HepG2 (cell line): Measurements from ENCODE around the gene BATF. TPM values are rescaled to one million over a fixed set of nuclear protein-coding genes. Genes with fewer than 3 reads are reported as not detected.

Experiments used
- ATAC-seq: fragments of 200-7000 bp; cut with Tn5 transposase; 3 replicates; pipeline ENCODE4 v1.9.1; 2020; ENCODE audit warnings: mild to moderate bottlenecking, moderate library complexity
- BruUV-seq: library from RNA; stranded (reverse); fragments of 400-500 nt; replicated peaks from 2 replicates; lab custom pipeline; 2021; lab: Mats Ljungman, UMichigan
- CTCF ChIA-PET: fragments of 300-600 bp; formaldehyde crosslinking; extraction: SDS; loops from one replicate; lab custom pipeline; 2021; ENCODE audit warnings: low total read pairs, inconsistent platforms, low intra/inter-chr PET ratio; lab: Yijun Ruan, JAX
- POLR2A ChIA-PET: fragments of 350-600 bp; sonication (Branson Sonifier 250); formaldehyde crosslinking; loops from one replicate; lab custom pipeline; 2020; ENCODE audit warnings: antibody characterized with exemption, inconsistent platforms; lab: Yijun Ruan, JAX
- DNase-seq: peaks from one replicate; pipeline ENCODE4 v3.0.0-alpha.2; 2015; ENCODE audit warnings: low spot score
- FAIRE-seq: peaks from 3 replicates; lab custom pipeline; 2011; peaks lifted over from hg19 to GRCh38; lab: Jason Lieb, UNC
- H2AFZ ChIP-seq: one replicate; pipeline ENCODE4 v1.6.1; 2011; ENCODE audit warnings: low read length, inconsistent platforms
- H3K27ac ChIP-seq: fragments of 300-600 bp; 3 replicates; pipeline ENCODE4 v1.8.0; 2011; ENCODE audit warnings: mixed run types, mild to moderate bottlenecking, mixed read lengths, low read length, inconsistent platforms; ENCODE audit not compliant: insufficient read depth; ENCODE audit errors: extremely low read length
- H3K27me3 ChIP-seq, 2 experiments: fragments of 200-600 bp in 1 of 2; 2 replicates in 1 of 2; 3 replicates in 1 of 2; pipeline versions ENCODE4 v1.6.0 to v1.8.0; 2011; ENCODE audit warnings: low read length in 2 of 2, mild to moderate bottlenecking in 2 of 2, moderate library complexity in 2 of 2, inconsistent platforms in 1 of 2; ENCODE audit not compliant: insufficient read depth in 2 of 2, control insufficient read depth in 1 of 2
- H3K36me3 ChIP-seq, 2 experiments: fragments of 200-600 bp in 1 of 2; replicated peaks in 1 of 2; 2 replicates in 1 of 2; 3 replicates in 1 of 2; pipeline versions ENCODE4 v1.5.1 to v1.8.0; 2011; ENCODE audit warnings: low read length in 2 of 2, inconsistent platforms in 1 of 2; ENCODE audit not compliant: insufficient read depth in 2 of 2, control insufficient read depth in 1 of 2
- H3K4me1 ChIP-seq: 2 replicates; pipeline ENCODE4 v1.5.1; 2012; ENCODE audit warnings: low read length, inconsistent platforms; ENCODE audit not compliant: insufficient read depth
- H3K4me2 ChIP-seq: 2 replicates; pipeline ENCODE4 v1.6.0; 2011; ENCODE audit warnings: low read depth, low read length, inconsistent platforms
- H3K4me3 ChIP-seq, 3 experiments: fragments of 200-600 bp in 1 of 3; sonication (generic), shearing (Covaris generic) in 1 of 3; replicated peaks in 1 of 3; 2 replicates each; pipeline ENCODE4 v1.5.1; 2011 to 2016; ENCODE audit warnings: low read length in 3 of 3, inconsistent platforms in 2 of 3, low read depth in 2 of 3, mild to moderate bottlenecking in 2 of 3, control low read depth in 1 of 3, mixed read lengths in 1 of 3; ENCODE audit not compliant: insufficient read depth in 1 of 3
- H3K79me2 ChIP-seq: one replicate; pipeline ENCODE4 v1.6.1; 2011; ENCODE audit warnings: low read length, inconsistent platforms; ENCODE audit not compliant: insufficient read depth
- H3K9ac ChIP-seq: 2 replicates; pipeline ENCODE4 v1.6.0; 2011; ENCODE audit warnings: mild to moderate bottlenecking, low read depth, low read length, inconsistent platforms; ENCODE audit not compliant: insufficient read depth
- H3K9me3 ChIP-seq: 2 replicates; pipeline ENCODE4 v1.5.1; 2012; ENCODE audit warnings: mild to moderate bottlenecking, low read length
- H4K20me1 ChIP-seq: 2 replicates; pipeline ENCODE4 v1.6.0; 2011; ENCODE audit warnings: inconsistent platforms, mild to moderate bottlenecking, low read length, moderate library complexity; ENCODE audit not compliant: insufficient read depth
- ASH2L ChIP-seq: fragments of 300-600, 200-600 bp; sonication (generic); IDR thresholded peaks from 2 replicates; pipeline ENCODE4 v1.7.0; 2017; ENCODE audit warnings: low read depth, mild to moderate bottlenecking, moderate library complexity, mixed read lengths, low read length; ENCODE audit not compliant: insufficient read length
- FOXC1 ChIP-seq: sonication (generic); formaldehyde crosslinking; IDR thresholded peaks from 2 replicates; pipeline ENCODE4 v1.8.0; 2022; ENCODE audit warnings: mild to moderate bottlenecking, missing genetic modification reagents, borderline replicate concordance
- KDM4B ChIP-seq: sonication (generic); formaldehyde crosslinking; IDR thresholded peaks from 2 replicates; pipeline ENCODE4 v1.4.0; 2020; ENCODE audit warnings: missing genetic modification reagents
- NRL ChIP-seq: sonication (generic); formaldehyde crosslinking; IDR thresholded peaks from 2 replicates; pipeline ENCODE4 v1.5.0; 2020; ENCODE audit warnings: missing genetic modification reagents, mild to moderate bottlenecking, moderate library complexity, borderline replicate concordance
- RBM22 ChIP-seq: fragments of 200-400 bp; formaldehyde crosslinking; optimal IDR thresholded peaks from 2 replicates; pipeline ENCODE3; 2017; ENCODE audit warnings: mild to moderate bottlenecking, low read length, moderate library complexity
- SMAD9 ChIP-seq: sonication (generic); formaldehyde crosslinking; IDR thresholded peaks from 2 replicates; pipeline ENCODE4 v1.5.1; 2020; ENCODE audit warnings: mild to moderate bottlenecking, missing genetic modification reagents
- SMARCE1 ChIP-seq: fragments of 450-650 bp; IDR thresholded peaks from 2 replicates; pipeline ENCODE4 v1.6.1; 2017; ENCODE audit warnings: borderline replicate concordance
- SRY ChIP-seq: sonication (generic); formaldehyde crosslinking; IDR thresholded peaks from 2 replicates; pipeline ENCODE4 v1.8.0; 2022; ENCODE audit warnings: mild to moderate bottlenecking, missing genetic modification reagents
- ZFY ChIP-seq: sonication (generic); formaldehyde crosslinking; IDR thresholded peaks from 2 replicates; pipeline ENCODE4 v1.4.0; 2020; ENCODE audit warnings: missing genetic modification reagents
- ZNF251 ChIP-seq: sonication (generic); formaldehyde crosslinking; IDR thresholded peaks from 2 replicates; pipeline ENCODE4 v1.9.0; 2021; ENCODE audit warnings: mild to moderate bottlenecking, missing genetic modification reagents
- ZNF335 ChIP-seq: sonication (generic); formaldehyde crosslinking; IDR thresholded peaks from 2 replicates; pipeline ENCODE4 v1.4.0; 2020; ENCODE audit warnings: missing genetic modification reagents
- ZNF382 ChIP-seq: sonication (generic); formaldehyde crosslinking; IDR thresholded peaks from 2 replicates; pipeline ENCODE4 v1.5.0; 2020; ENCODE audit warnings: missing genetic modification reagents, mild to moderate bottlenecking, borderline replicate concordance
- ZNF543 ChIP-seq: sonication (generic); formaldehyde crosslinking; IDR thresholded peaks from 2 replicates; pipeline ENCODE4 v1.4.0; 2020; ENCODE audit warnings: mild to moderate bottlenecking, missing genetic modification reagents
- ZNF768 ChIP-seq: sonication (generic); formaldehyde crosslinking; IDR thresholded peaks from 2 replicates; pipeline ENCODE4 v1.4.0; 2020; ENCODE audit warnings: missing genetic modification reagents
- WGBS: methylation state at CpG from one replicate; pipeline ENCODE4 v1.1.6; 2017; ENCODE audit warnings: low lambda C conversion rate; 5-methylcytosine and 5-hydroxymethylcytosine counted together
- in situ Hi-C: cut with HindIII; loops from 2 replicates; pipeline ENCODE4 v1.10.0; 2017; ENCODE audit warnings: low pct_unique_long_range_greater_than_20kb; ENCODE audit not compliant: extremely low pct_ligation_motif_present
- intact Hi-C: fragments of 100-400 bp; cut with micrococcal nuclease; formaldehyde crosslinking; loops from one replicate; pipeline ENCODE4 v1.10.0; 2022; ENCODE audit not compliant: unreplicated experiment
- polyA plus RNA-seq, 8 experiments: library from polyadenylated mRNA; depleted of rRNA in 3 of 8; stranded (reverse) in 7 of 8; unstranded in 1 of 8; fragments of >200 nt; fragmentation: Illumina TruSeq in 4 of 8; extraction: Trizol in 4 of 8; gene quantifications; 2 replicates each; pipeline versions ENCODE4 v1.2.1 to v1.2.3, GENCODE V29; 2011 to 2016; ENCODE audit warnings: low read depth in 4 of 8, missing spikeins in 1 of 8, mixed read lengths in 1 of 8; ENCODE audit not compliant: insufficient read depth in 1 of 8
- total RNA-seq, 5 experiments: library from RNA; depleted of rRNA; stranded (reverse); fragments of >200 nt; fragmentation: Illumina TruSeq; extraction: Trizol; gene quantifications; 2 replicates each; pipeline ENCODE4 v1.2.3, GENCODE V29; 2016; ENCODE audit warnings: low read depth in 1 of 5
- TF ChIP-seq, protein P1 (sequence below): sonication (generic); formaldehyde crosslinking; IDR thresholded peaks from 2 replicates; pipeline ENCODE4 v1.5.1; 2020; ENCODE audit warnings: mild to moderate bottlenecking, moderate library complexity, missing genetic modification reagents
- TF ChIP-seq, protein P2 (sequence below), 2 experiments: IDR thresholded peaks; 2 replicates each; pipeline ENCODE4 v1.6.1; 2011 to 2012; ENCODE audit warnings: low read length in 2 of 2, borderline replicate concordance in 1 of 2, low read depth in 1 of 2, mild to moderate bottlenecking in 1 of 2, moderate library complexity in 1 of 2

BATF gene
- total and polyA plus RNA-seq, 2 of the 13 experiments (the other 11 are each of a cell fraction or from before 2014, with no cell fraction given), result 0.22 to 0.37 TPM

DNA sequence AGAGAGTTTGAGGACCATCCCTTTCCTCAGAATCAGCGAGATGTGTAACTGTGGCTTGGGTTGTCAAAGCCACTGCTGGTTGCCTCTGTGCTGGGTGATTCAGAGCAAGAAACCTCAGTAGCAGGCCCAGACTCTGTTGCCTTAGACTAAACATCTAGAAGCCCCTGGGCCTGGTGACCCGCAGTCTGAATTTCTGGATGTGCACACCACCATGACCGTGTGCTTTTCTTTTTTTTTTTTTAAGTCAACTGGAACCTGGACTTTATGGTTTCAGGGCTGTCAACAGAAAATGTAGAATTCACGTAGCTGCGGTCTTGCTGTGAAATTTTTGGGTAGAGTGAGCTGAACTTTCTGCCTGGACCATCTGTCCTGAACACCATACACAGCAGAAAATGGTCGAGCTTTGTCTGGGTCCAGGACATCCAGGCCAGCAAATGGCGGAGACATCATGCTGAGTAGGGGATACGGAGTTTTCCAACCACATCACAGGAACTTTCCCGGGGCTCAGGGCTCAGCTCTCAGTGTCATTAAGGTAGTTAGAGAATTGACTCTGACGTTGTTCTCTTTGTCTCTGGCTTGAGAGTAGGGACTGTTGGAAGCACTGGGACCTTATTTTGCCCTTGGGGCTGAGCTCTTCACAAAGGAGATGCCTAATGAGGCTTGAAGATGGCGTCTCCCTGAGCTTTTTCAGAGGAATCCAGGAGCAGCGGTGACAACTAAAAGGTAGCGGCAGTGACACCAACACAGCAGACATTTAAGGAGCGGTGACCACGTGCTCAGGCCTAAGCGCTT lies 23.0 kb upstream of the BATF start:
- no peak overlapping the region for H3K27ac ChIP-seq
- no peaks in the 10 kb centered on the region; a peak in 2 of 5 replicates for H3K27me3 ChIP-seq
- H2AFZ ChIP-seq, result no peak overlapping the region
- H3K4me2 ChIP-seq, result no peak overlapping the region
- no peaks in the 10 kb centered on the region for H3K36me3 ChIP-seq
- peaks cover 3% of the 10 kb centered on the region; the same call in 1 of the 2 replicates for H3K4me1 ChIP-seq
- H3K4me3 ChIP-seq, result no peak overlapping the region
- no peaks in the 10 kb centered on the region for H3K9me3 ChIP-seq
- in situ Hi-C loops, result no loop called here
- BruUV-seq, result no TSS peak
- ChIA-PET POLR2A (no interaction called here), CTCF (no interaction called here)
- DNase-seq, result no peak
- WGBS, result 46% methylated on average over 13 of the region's 16 CpGs
- no peaks in the 10 kb centered on the region for H4K20me1 ChIP-seq
- no peak overlapping the region for H3K9ac ChIP-seq
- FAIRE-seq, result no peak
- intact Hi-C loops, result no loop called here
- no peaks in the 10 kb centered on the region for H3K79me2 ChIP-seq
- no peak for ATAC-seq
- TF ChIP-seq ZNF768 (CRISPR knock-in tag) (no peak), FOXC1 (CRISPR knock-in tag) (no peak), SMAD9 (CRISPR knock-in tag) (no peak), NRL (CRISPR knock-in tag) (no peak), RBM22 (no peak), SMARCE1 (no peak), ZNF251 (CRISPR knock-in tag) (no peak), ZFY (CRISPR knock-in tag) (no peak), ZNF382 (CRISPR knock-in tag) (no peak), ZNF335 (no peak), SRY (CRISPR knock-in tag) (no peak), ASH2L (no peak), KDM4B (CRISPR knock-in tag) (no peak), ZNF543 (CRISPR knock-in tag) (no peak)
- TF ChIP-seq, protein P1, sequence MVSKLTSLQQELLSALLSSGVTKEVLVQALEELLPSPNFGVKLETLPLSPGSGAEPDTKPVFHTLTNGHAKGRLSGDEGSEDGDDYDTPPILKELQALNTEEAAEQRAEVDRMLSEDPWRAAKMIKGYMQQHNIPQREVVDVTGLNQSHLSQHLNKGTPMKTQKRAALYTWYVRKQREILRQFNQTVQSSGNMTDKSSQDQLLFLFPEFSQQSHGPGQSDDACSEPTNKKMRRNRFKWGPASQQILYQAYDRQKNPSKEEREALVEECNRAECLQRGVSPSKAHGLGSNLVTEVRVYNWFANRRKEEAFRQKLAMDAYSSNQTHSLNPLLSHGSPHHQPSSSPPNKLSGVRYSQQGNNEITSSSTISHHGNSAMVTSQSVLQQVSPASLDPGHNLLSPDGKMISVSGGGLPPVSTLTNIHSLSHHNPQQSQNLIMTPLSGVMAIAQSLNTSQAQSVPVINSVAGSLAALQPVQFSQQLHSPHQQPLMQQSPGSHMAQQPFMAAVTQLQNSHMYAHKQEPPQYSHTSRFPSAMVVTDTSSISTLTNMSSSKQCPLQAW, result no peak
- TF ChIP-seq, protein P2, sequence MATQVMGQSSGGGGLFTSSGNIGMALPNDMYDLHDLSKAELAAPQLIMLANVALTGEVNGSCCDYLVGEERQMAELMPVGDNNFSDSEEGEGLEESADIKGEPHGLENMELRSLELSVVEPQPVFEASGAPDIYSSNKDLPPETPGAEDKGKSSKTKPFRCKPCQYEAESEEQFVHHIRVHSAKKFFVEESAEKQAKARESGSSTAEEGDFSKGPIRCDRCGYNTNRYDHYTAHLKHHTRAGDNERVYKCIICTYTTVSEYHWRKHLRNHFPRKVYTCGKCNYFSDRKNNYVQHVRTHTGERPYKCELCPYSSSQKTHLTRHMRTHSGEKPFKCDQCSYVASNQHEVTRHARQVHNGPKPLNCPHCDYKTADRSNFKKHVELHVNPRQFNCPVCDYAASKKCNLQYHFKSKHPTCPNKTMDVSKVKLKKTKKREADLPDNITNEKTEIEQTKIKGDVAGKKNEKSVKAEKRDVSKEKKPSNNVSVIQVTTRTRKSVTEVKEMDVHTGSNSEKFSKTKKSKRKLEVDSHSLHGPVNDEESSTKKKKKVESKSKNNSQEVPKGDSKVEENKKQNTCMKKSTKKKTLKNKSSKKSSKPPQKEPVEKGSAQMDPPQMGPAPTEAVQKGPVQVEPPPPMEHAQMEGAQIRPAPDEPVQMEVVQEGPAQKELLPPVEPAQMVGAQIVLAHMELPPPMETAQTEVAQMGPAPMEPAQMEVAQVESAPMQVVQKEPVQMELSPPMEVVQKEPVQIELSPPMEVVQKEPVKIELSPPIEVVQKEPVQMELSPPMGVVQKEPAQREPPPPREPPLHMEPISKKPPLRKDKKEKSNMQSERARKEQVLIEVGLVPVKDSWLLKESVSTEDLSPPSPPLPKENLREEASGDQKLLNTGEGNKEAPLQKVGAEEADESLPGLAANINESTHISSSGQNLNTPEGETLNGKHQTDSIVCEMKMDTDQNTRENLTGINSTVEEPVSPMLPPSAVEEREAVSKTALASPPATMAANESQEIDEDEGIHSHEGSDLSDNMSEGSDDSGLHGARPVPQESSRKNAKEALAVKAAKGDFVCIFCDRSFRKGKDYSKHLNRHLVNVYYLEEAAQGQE (IDR thresholded peaks at IDR 0.05; ENCODE audit: borderline replicate concordance in 1 of 2, low read depth in 1 of 2, low read length in 2 of 2), result no peak
